Measurements from ENCODE around the gene BAIAP3. TPM values are rescaled to one million over a fixed set of nuclear protein-coding genes. Genes with fewer than 3 reads are reported as not detected.

Gene BAIAP3
- total RNA-seq, 1 donor from 2014 or later, result 6.5 TPM

DNA sequence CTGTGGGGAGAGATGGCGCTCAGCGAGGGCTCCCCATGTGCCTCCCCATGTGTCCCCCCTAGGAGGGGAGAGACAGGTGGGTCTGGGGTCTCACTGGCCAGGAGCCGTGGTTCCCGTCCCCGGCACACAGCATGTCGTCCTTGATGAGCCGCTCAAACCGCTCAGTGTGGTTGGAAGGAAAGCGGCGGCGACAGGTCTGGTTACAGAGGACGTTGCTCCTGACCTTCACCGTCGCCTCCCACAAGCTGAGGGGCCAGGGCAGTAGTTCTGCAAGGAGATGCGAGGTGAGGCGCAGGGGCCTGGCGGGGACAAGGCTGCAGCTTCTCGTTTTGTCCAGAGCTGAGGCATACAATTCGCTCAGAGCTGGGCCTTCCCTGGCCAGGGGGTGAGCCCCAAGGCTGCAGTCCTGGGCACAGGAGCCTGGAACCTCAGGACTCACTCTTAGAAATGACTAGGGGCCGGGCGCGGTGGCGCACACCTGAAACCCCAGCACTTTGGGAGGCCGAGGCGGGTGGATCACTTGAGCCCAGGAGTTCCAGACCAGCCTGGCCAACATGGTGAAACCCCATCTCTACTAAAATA lies 46.8 kb upstream of the BAIAP3 start:
- H3K27ac Mint-ChIP-seq (ENCODE audit: unreplicated experiment), result no peak overlapping the region
- DNase-seq (ENCODE audit: low spot score), result no peak
- no peaks in the 10 kb centered on the region for H3K9me3 Mint-ChIP-seq (ENCODE audit: unreplicated experiment)
- H3K4me3 Mint-ChIP-seq (ENCODE audit: unreplicated experiment), result no peak overlapping the region
- H3K27me3 Mint-ChIP-seq (ENCODE audit: unreplicated experiment), result peaks cover 9% of the 10 kb centered on the region
- peaks cover 7% of the 10 kb centered on the region for H3K4me1 Mint-ChIP-seq (ENCODE audit: unreplicated experiment)
- TF ChIP-seq, protein P1, sequence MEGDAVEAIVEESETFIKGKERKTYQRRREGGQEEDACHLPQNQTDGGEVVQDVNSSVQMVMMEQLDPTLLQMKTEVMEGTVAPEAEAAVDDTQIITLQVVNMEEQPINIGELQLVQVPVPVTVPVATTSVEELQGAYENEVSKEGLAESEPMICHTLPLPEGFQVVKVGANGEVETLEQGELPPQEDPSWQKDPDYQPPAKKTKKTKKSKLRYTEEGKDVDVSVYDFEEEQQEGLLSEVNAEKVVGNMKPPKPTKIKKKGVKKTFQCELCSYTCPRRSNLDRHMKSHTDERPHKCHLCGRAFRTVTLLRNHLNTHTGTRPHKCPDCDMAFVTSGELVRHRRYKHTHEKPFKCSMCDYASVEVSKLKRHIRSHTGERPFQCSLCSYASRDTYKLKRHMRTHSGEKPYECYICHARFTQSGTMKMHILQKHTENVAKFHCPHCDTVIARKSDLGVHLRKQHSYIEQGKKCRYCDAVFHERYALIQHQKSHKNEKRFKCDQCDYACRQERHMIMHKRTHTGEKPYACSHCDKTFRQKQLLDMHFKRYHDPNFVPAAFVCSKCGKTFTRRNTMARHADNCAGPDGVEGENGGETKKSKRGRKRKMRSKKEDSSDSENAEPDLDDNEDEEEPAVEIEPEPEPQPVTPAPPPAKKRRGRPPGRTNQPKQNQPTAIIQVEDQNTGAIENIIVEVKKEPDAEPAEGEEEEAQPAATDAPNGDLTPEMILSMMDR (IDR thresholded peaks at IDR 0.05; ENCODE audit: unreplicated experiment), result no peak
- H3K36me3 Mint-ChIP-seq (ENCODE audit: low read depth, unreplicated experiment), result no peaks in the 10 kb centered on the region

DNA sequence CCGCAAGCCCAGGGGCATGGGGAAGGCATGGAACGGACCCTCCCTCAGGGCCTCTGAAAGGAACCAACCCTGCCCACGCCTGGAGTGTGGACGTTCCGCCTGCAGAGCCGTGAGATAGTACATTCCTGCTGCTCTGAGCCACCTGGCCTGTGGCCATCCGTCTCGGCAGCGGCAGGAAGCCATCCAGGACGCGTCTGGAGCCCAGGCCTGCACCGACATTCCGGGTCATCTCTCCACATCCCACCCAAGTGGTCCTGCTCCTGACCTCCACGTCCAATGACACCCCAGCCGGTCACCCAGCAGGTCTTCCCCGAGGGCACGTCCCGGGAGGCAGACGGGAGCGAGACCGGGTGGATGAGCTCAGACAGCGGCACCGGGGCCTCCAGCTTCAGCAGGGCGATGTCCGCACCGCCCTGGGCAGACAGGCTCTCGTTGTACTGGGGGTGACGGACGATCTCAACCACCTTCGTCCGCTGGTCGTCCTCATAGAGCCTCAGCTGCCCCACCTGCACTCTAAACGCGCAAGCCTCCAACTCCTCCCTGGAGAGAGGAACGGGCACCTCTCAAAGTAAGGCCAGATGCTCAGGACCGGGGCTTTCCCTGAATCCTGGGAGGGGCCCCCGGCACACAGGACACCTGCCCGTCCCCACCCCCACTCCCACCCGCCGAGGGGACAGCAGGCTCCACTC lies 45.3 kb upstream of the BAIAP3 start:
- H3K27me3 Mint-ChIP-seq (ENCODE audit: unreplicated experiment), result peaks cover 9% of the 10 kb centered on the region
- H3K4me3 Mint-ChIP-seq (ENCODE audit: unreplicated experiment), result no peak overlapping the region
- peaks cover 6% of the 10 kb centered on the region for H3K4me1 Mint-ChIP-seq (ENCODE audit: unreplicated experiment)
- H3K27ac Mint-ChIP-seq (ENCODE audit: unreplicated experiment), result no peak overlapping the region
- TF ChIP-seq, protein P1 (IDR thresholded peaks at IDR 0.05; ENCODE audit: unreplicated experiment), result no peak
- H3K9me3 Mint-ChIP-seq (ENCODE audit: unreplicated experiment), result no peaks in the 10 kb centered on the region
- H3K36me3 Mint-ChIP-seq (ENCODE audit: low read depth, unreplicated experiment), result no peaks in the 10 kb centered on the region
- DNase-seq (ENCODE audit: low spot score), result no peak

DNA sequence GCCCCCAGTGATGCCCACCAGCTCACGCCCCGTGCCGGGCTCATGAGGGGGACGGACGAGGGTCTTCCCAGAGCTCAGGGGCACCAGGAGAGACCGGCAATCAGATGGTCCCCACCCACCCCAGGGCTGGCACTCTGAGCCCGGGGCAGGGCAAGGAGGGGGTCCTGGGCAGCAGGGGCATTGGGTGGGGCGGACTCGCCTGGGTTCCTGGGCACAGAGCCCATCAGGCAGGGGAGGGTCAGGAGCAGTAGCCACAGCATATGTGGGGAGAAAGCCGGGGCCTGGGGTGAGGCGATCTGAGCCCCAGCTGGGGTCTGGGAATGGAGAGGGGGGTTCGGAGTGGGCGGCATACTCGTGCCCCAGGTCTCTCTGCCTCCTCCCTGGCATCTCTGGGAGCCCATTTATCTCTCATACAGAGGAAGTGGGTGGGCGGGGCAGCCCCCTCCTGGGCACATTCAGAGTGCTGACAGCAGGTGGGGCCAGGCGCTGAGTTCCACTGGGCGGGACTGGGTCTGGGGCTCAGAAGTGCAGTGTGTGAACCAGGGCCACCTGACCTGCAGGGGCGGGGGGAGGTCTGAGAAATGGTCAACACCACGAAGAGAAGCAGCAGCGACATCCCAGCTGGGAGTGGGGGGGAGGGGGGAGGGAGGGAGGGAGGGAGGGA lies 44.5 kb upstream of the BAIAP3 start:
- H3K36me3 Mint-ChIP-seq (ENCODE audit: low read depth, unreplicated experiment), result no peaks in the 10 kb centered on the region
- H3K4me1 Mint-ChIP-seq (ENCODE audit: unreplicated experiment), result no peaks in the 10 kb centered on the region
- no peak overlapping the region for H3K4me3 Mint-ChIP-seq (ENCODE audit: unreplicated experiment)
- TF ChIP-seq, protein P1 (IDR thresholded peaks at IDR 0.05; ENCODE audit: unreplicated experiment), result no peak
- H3K9me3 Mint-ChIP-seq (ENCODE audit: unreplicated experiment), result no peaks in the 10 kb centered on the region
- DNase-seq (ENCODE audit: low spot score), result no peak
- no peak overlapping the region for H3K27ac Mint-ChIP-seq (ENCODE audit: unreplicated experiment)
- peaks cover 9% of the 10 kb centered on the region for H3K27me3 Mint-ChIP-seq (ENCODE audit: unreplicated experiment)

DNA sequence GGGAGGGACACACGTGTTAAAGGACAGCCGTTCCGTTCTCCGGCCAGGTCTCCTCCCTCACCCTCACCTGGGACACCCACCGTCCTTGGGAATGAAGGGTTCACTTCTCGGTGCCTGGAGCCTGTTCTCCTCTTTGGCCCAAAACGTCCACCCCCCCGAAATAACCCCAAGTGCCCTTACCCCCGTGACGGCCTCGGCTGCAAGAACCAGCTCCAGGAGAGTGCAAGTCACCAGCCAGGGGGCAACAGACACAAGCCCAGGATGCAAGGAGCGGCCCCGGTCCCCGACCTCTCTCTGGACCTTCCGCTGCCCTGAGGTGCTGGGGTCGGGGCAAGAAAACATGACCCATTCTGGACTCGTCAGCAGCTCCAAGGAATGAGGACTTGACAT lies 44.0 kb upstream of the BAIAP3 start:
- Mint-ChIP-seq H3K27me3 (ENCODE audit: unreplicated experiment) (peaks cover 9% of the 10 kb centered on the region), H3K27ac (ENCODE audit: unreplicated experiment) (no peak overlapping the region), H3K4me1 (ENCODE audit: unreplicated experiment) (no peaks in the 10 kb centered on the region), H3K36me3 (ENCODE audit: low read depth, unreplicated experiment) (no peaks in the 10 kb centered on the region), H3K9me3 (ENCODE audit: unreplicated experiment) (no peaks in the 10 kb centered on the region), H3K4me3 (ENCODE audit: unreplicated experiment) (no peak overlapping the region)
- no peak for DNase-seq (ENCODE audit: low spot score)
- TF ChIP-seq, protein P1 (IDR thresholded peaks at IDR 0.05; ENCODE audit: unreplicated experiment), result no peak

DNA sequence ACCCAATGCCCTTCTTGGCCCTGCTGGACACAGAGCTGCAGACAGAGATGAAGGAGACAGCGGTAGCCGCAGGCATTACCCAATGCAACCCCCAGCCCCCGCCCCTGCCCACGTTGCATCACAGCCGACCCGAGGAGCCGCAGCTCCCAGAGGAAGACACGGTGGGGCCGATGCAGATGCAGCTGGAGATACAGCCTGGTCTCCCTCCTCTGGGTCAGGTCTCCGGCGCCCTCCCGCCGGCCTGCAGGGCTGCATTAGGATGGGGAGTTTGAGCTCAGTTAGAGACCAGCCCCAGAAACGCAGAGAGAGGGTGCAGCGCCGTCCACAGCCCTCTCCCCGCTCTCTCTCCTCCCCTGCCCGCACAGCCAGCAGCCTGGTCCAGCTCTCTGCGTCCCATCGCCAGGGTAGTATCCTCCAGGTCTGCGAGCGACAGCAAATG lies 43.4 kb upstream of the BAIAP3 start:
- Mint-ChIP-seq H3K4me3 (ENCODE audit: unreplicated experiment) (no peak overlapping the region), H3K4me1 (ENCODE audit: unreplicated experiment) (no peaks in the 10 kb centered on the region), H3K27ac (ENCODE audit: unreplicated experiment) (no peak overlapping the region), H3K36me3 (ENCODE audit: low read depth, unreplicated experiment) (no peaks in the 10 kb centered on the region), H3K27me3 (ENCODE audit: unreplicated experiment) (peaks cover 9% of the 10 kb centered on the region), H3K9me3 (ENCODE audit: unreplicated experiment) (no peaks in the 10 kb centered on the region)
- TF ChIP-seq, protein P1 (IDR thresholded peaks at IDR 0.05; ENCODE audit: unreplicated experiment), result no peak
- DNase-seq (ENCODE audit: low spot score), result no peak
